ENCODE results near the gene ZNF423. TPM values are rescaled to one million over a fixed set of nuclear protein-coding genes. Genes with fewer than 3 reads are reported as not detected.

The ZNF423 gene
- total RNA-seq, 1 experiment from 2014 or later: not detected

- no peaks in the 10 kb centered on the region for H4K20me1 ChIP-seq (ENCODE audit: insufficient read depth, low read depth, low read length)
- no peak overlapping the region for H3K4me3 ChIP-seq (ENCODE audit: low read length)
- H3K9me2 ChIP-seq (replicated peaks; ENCODE audit: insufficient read depth, low read length): no peaks in the 10 kb centered on the region
- H3K4me1 ChIP-seq (ENCODE audit: low read length): peaks cover 38% of the 10 kb centered on the region
- no peak overlapping the region for H3K4me2 ChIP-seq (ENCODE audit: low read depth, low read length, poor library complexity, severe bottlenecking)
- H3K27ac ChIP-seq (ENCODE audit: low read length): no peak overlapping the region
- no peaks in the 10 kb centered on the region for H3K36me3 ChIP-seq (ENCODE audit: insufficient read depth, low read length)
- no peaks in the 10 kb centered on the region for H3K79me2 ChIP-seq (ENCODE audit: low read length)
- H3K9ac ChIP-seq (ENCODE audit: low read length): no peak overlapping the region
- H2AFZ ChIP-seq (ENCODE audit: low read length): no peak overlapping the region
- peak; percentile 63 for DNase-seq
- no peaks in the 10 kb centered on the region for H3K9me3 ChIP-seq (ENCODE audit: low read length)
- no peaks in the 10 kb centered on the region for H3K27me3 ChIP-seq (ENCODE audit: low read length)
These were observed 390.9 kb downstream of the ZNF423 start for GRCh38 chr16:49464877-49465504.

- no peaks in the 10 kb centered on the region for H3K9me3 ChIP-seq (ENCODE audit: low read length)
- H3K79me2 ChIP-seq (ENCODE audit: low read length): no peaks in the 10 kb centered on the region
- H3K27me3 ChIP-seq (ENCODE audit: low read length): no peaks in the 10 kb centered on the region
- no peak overlapping the region for H3K4me3 ChIP-seq (ENCODE audit: low read length)
- H3K9me2 ChIP-seq (replicated peaks; ENCODE audit: insufficient read depth, low read length): no peaks in the 10 kb centered on the region
- no peaks in the 10 kb centered on the region for H4K20me1 ChIP-seq (ENCODE audit: insufficient read depth, low read depth, low read length)
- peaks cover 33% of the 10 kb centered on the region for H3K4me1 ChIP-seq (ENCODE audit: low read length)
- H3K9ac ChIP-seq (ENCODE audit: low read length): no peak overlapping the region
- DNase-seq: no peak
- no peak overlapping the region for H2AFZ ChIP-seq (ENCODE audit: low read length)
- peak overlapping the region; percentile 39 for H3K4me2 ChIP-seq (ENCODE audit: low read depth, low read length, poor library complexity, severe bottlenecking)
- no peaks in the 10 kb centered on the region for H3K36me3 ChIP-seq (ENCODE audit: insufficient read depth, low read length)
- peak overlapping the region; percentile 44; the same call in 1 of the 2 replicates for H3K27ac ChIP-seq (ENCODE audit: low read length)
These were observed 391.8 kb downstream of the ZNF423 start for GRCh38 chr16:49464093-49464492.

GRCh38 chr16:49463529-49463928 lies 392.4 kb downstream of the ZNF423 start:
- DNase-seq: peak; percentile 53
- Histone ChIP-seq H3K4me2 (ENCODE audit: low read depth, low read length, poor library complexity, severe bottlenecking) (peak overlapping the region; percentile 39), H3K27ac (ENCODE audit: low read length) (peak overlapping the region; percentile 44), H2AFZ (ENCODE audit: low read length) (no peak overlapping the region), H4K20me1 (ENCODE audit: insufficient read depth, low read depth, low read length) (no peaks in the 10 kb centered on the region), H3K4me3 (ENCODE audit: low read length) (no peak overlapping the region), H3K36me3 (ENCODE audit: insufficient read depth, low read length) (no peaks in the 10 kb centered on the region), H3K27me3 (ENCODE audit: low read length) (no peaks in the 10 kb centered on the region), H3K4me1 (ENCODE audit: low read length) (peaks cover 27% of the 10 kb centered on the region), H3K9ac (ENCODE audit: low read length) (no peak overlapping the region), H3K9me2 (replicated peaks; ENCODE audit: insufficient read depth, low read length) (no peaks in the 10 kb centered on the region), H3K79me2 (ENCODE audit: low read length) (no peaks in the 10 kb centered on the region), H3K9me3 (ENCODE audit: low read length) (no peaks in the 10 kb centered on the region)

DNA sequence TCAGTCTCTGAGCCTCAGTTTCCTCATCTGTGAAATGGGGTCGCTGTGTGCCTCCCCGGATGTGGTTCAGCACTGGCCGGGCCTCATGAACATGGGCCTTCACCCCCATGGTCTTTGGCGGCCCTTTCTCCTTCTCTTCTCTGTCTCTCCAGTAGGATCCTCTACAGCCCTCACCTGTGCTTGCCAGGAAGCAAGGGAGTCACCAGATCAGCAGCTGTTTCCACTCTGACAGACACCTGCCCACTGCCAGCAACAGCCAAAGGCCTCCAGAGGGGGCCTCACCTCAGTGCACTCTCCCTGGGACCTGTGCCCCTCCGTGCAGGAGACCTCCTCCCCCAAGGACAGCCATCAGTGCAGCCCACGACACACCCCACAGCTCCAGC lies 392.9 kb downstream of the ZNF423 start:
- H3K4me1 ChIP-seq (ENCODE audit: low read length): peaks cover 21% of the 10 kb centered on the region
- H3K9me2 ChIP-seq (replicated peaks; ENCODE audit: insufficient read depth, low read length): no peaks in the 10 kb centered on the region
- DNase-seq: no peak
- no peaks in the 10 kb centered on the region for H3K27me3 ChIP-seq (ENCODE audit: low read length)
- H2AFZ ChIP-seq (ENCODE audit: low read length): no peak overlapping the region
- no peaks in the 10 kb centered on the region for H3K9me3 ChIP-seq (ENCODE audit: low read length)
- H3K27ac ChIP-seq (ENCODE audit: low read length): peak overlapping the region; percentile 44; the same call in 1 of the 2 replicates
- no peaks in the 10 kb centered on the region for H3K36me3 ChIP-seq (ENCODE audit: insufficient read depth, low read length)
- H4K20me1 ChIP-seq (ENCODE audit: insufficient read depth, low read depth, low read length): no peaks in the 10 kb centered on the region
- H3K4me2 ChIP-seq (ENCODE audit: low read depth, low read length, poor library complexity, severe bottlenecking): peak overlapping the region; percentile 39
- no peak overlapping the region for H3K4me3 ChIP-seq (ENCODE audit: low read length)
- H3K79me2 ChIP-seq (ENCODE audit: low read length): no peaks in the 10 kb centered on the region
- H3K9ac ChIP-seq (ENCODE audit: low read length): no peak overlapping the region

GRCh38 chr16:49462362-49462988 lies 393.4 kb downstream of the ZNF423 start:
- Histone ChIP-seq H2AFZ (ENCODE audit: low read length) (no peak overlapping the region), H3K27me3 (ENCODE audit: low read length) (no peaks in the 10 kb centered on the region), H3K27ac (ENCODE audit: low read length) (no peak overlapping the region), H3K9me3 (ENCODE audit: low read length) (no peaks in the 10 kb centered on the region), H3K36me3 (ENCODE audit: insufficient read depth, low read length) (no peaks in the 10 kb centered on the region), H3K4me3 (ENCODE audit: low read length) (no peak overlapping the region), H3K79me2 (ENCODE audit: low read length) (no peaks in the 10 kb centered on the region), H3K4me2 (ENCODE audit: low read depth, low read length, poor library complexity, severe bottlenecking) (no peak overlapping the region), H3K9me2 (replicated peaks; ENCODE audit: insufficient read depth, low read length) (no peaks in the 10 kb centered on the region), H3K4me1 (ENCODE audit: low read length) (peaks cover 19% of the 10 kb centered on the region), H4K20me1 (ENCODE audit: insufficient read depth, low read depth, low read length) (no peaks in the 10 kb centered on the region), H3K9ac (ENCODE audit: low read length) (no peak overlapping the region)
- DNase-seq: no peak

DNA sequence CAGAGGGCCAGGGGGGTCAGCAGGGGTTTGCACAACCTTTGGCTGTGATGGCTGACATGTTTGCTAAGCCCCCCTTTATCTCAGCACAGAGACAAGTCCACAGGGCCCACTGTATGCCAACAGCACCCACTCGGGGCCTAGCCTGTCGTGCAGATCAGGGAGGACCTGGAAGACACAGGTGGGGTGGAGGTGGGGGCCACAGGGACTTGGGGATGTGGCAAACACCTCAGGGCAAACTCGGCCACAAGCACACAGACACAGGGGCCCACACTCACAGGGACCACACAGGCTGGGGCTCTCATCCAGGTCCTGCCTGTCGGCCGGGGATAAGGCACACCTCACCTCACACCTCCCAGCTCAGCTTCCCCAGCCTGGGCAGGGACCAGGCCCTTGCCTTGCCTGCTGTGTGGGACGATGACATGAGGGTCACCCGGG lies 394.4 kb downstream of the ZNF423 start:
- no peak overlapping the region for H3K9ac ChIP-seq (ENCODE audit: low read length)
- no peaks in the 10 kb centered on the region for H3K79me2 ChIP-seq (ENCODE audit: low read length)
- H4K20me1 ChIP-seq (ENCODE audit: insufficient read depth, low read depth, low read length): no peaks in the 10 kb centered on the region
- no peak overlapping the region for H3K4me3 ChIP-seq (ENCODE audit: low read length)
- no peak for DNase-seq
- peaks cover 19% of the 10 kb centered on the region for H3K4me1 ChIP-seq (ENCODE audit: low read length)
- no peaks in the 10 kb centered on the region for H3K27me3 ChIP-seq (ENCODE audit: low read length)
- H3K36me3 ChIP-seq (ENCODE audit: insufficient read depth, low read length): no peaks in the 10 kb centered on the region
- no peak overlapping the region for H2AFZ ChIP-seq (ENCODE audit: low read length)
- no peaks in the 10 kb centered on the region for H3K9me3 ChIP-seq (ENCODE audit: low read length)
- no peak overlapping the region for H3K4me2 ChIP-seq (ENCODE audit: low read depth, low read length, poor library complexity, severe bottlenecking)
- no peaks in the 10 kb centered on the region for H3K9me2 ChIP-seq (replicated peaks; ENCODE audit: insufficient read depth, low read length)
- no peak overlapping the region for H3K27ac ChIP-seq (ENCODE audit: low read length)

GRCh38 chr16:49460786-49461470 lies 395.0 kb downstream of the ZNF423 start:
- Histone ChIP-seq H3K36me3 (ENCODE audit: insufficient read depth, low read length) (no peaks in the 10 kb centered on the region), H2AFZ (ENCODE audit: low read length) (no peak overlapping the region), H3K4me1 (ENCODE audit: low read length) (peaks cover 19% of the 10 kb centered on the region), H3K79me2 (ENCODE audit: low read length) (no peaks in the 10 kb centered on the region), H4K20me1 (ENCODE audit: insufficient read depth, low read depth, low read length) (no peaks in the 10 kb centered on the region), H3K9me2 (replicated peaks; ENCODE audit: insufficient read depth, low read length) (no peaks in the 10 kb centered on the region), H3K9me3 (ENCODE audit: low read length) (no peaks in the 10 kb centered on the region), H3K27ac (ENCODE audit: low read length) (no peak overlapping the region), H3K4me3 (ENCODE audit: low read length) (no peak overlapping the region), H3K27me3 (ENCODE audit: low read length) (no peaks in the 10 kb centered on the region), H3K9ac (ENCODE audit: low read length) (no peak overlapping the region), H3K4me2 (ENCODE audit: low read depth, low read length, poor library complexity, severe bottlenecking) (no peak overlapping the region)
- DNase-seq: no peak

DNA sequence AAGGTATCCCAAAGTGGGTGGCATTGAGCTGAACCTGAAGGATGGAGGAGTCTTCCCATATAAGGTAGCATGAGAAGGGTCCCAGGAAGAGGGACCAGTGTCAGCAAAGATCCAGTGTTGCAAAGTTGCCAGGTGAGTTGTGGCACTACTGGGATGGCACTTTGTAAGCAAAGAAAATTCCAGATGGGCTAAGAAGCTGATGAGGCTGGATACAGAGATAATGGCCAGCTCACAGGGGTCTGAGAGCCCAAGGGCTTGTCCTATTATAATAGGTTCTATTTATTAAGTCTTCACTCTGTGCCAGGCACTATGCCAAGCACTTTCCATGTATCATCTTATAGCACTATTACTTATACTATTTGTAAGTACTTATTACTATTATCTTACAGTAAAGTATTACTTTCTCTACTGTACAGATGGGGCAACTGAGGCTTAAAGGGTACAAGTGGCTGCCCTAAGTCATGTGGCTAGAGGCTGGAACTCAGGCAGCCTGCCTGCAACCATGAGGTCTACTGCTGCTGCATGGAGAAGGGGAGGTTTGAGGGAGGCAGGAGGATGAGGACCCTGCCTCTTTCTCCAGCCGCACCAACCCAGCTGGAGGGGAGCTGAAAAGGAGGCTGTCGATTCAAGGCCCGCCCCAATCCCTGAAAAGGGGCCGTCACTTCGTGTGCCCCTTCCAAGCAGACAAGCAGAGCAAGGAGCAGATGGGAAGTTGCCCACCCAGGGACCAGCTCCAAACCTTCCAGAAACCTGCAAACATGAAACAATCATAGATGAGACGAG lies 395.8 kb downstream of the ZNF423 start:
- H3K27ac ChIP-seq (ENCODE audit: low read length): no peak overlapping the region
- no peak overlapping the region for H2AFZ ChIP-seq (ENCODE audit: low read length)
- no peak for DNase-seq
- no peak overlapping the region for H3K4me3 ChIP-seq (ENCODE audit: low read length)
- H3K9me2 ChIP-seq (replicated peaks; ENCODE audit: insufficient read depth, low read length): no peaks in the 10 kb centered on the region
- H4K20me1 ChIP-seq (ENCODE audit: insufficient read depth, low read depth, low read length): no peaks in the 10 kb centered on the region
- H3K9ac ChIP-seq (ENCODE audit: low read length): no peak overlapping the region
- no peaks in the 10 kb centered on the region for H3K27me3 ChIP-seq (ENCODE audit: low read length)
- H3K4me1 ChIP-seq (ENCODE audit: low read length): peaks cover 19% of the 10 kb centered on the region
- H3K79me2 ChIP-seq (ENCODE audit: low read length): no peaks in the 10 kb centered on the region
- H3K9me3 ChIP-seq (ENCODE audit: low read length): no peaks in the 10 kb centered on the region
- H3K36me3 ChIP-seq (ENCODE audit: insufficient read depth, low read length): no peaks in the 10 kb centered on the region
- H3K4me2 ChIP-seq (ENCODE audit: low read depth, low read length, poor library complexity, severe bottlenecking): no peak overlapping the region
